ENCODE results near the gene LPCAT3. TPM values are rescaled to one million over a fixed set of nuclear protein-coding genes. Genes with fewer than 3 reads are reported as not detected.

The LPCAT3 gene
- total and polyA plus RNA-seq, 8 donors, result 22.4 to 36.5 (median 32.0) TPM

- DNase-seq (no peak), FAIRE-seq (no peak), ATAC-seq (peak in 1 of 4 donors; percentile 22)
- Histone ChIP-seq H3K9me3 (no peaks in the 10 kb centered on the region), H3K36me3 (peaks cover 9 to 51% (median 19%) of the 10 kb centered on the region in 3 donors), H3K27ac (no peak overlapping the region), H3K4me3 (no peak overlapping the region), H3K4me1 (no peaks in the 10 kb centered on the region), H3K27me3 (no peaks in the 10 kb centered on the region)
- WGBS, 2 donors, result 73 to 78% methylated on average over 10 of the region's 10 CpGs
- TF ChIP-seq CTCF (IDR thresholded peaks at IDR 0.05), result no peak
- intact Hi-C loops (cut with DNase I), result no loop called here
Observed at GRCh38 chr12:6981152-6982052, 36.9 kb downstream of the LPCAT3 start.

- Histone ChIP-seq H3K4me1 (no peaks in the 10 kb centered on the region), H3K27ac (no peak overlapping the region)
Observed at GRCh38 chr12:6980740-6981139, 37.5 kb downstream of the LPCAT3 start.

GRCh38 chr12:6980075-6980474 is 38.2 kb downstream of the LPCAT3 start:
- Histone ChIP-seq H3K36me3 (peaks cover 9 to 65% (median 30%) of the 10 kb centered on the region in 3 donors), H3K27ac (no peak overlapping the region), H3K27me3 (no peaks in the 10 kb centered on the region), H3K9me3 (no peaks in the 10 kb centered on the region), H3K4me3 (no peak overlapping the region), H3K4me1 (no peaks in the 10 kb centered on the region)
- DNase-seq (no peak), ATAC-seq (no peak), FAIRE-seq (no peak)
- WGBS, 2 donors, result 94 to 100% methylated on average over 4 of the region's 4 CpGs
- intact Hi-C loops (cut with DNase I), result no loop called here
- TF ChIP-seq CTCF (IDR thresholded peaks at IDR 0.05), result no peak

More at GRCh38 chr12:6980740-6981139, 37.5 kb downstream of the LPCAT3 start:
- DNase-seq (no peak), ATAC-seq (no peak), FAIRE-seq (no peak)
- no peak for TF ChIP-seq CTCF (IDR thresholded peaks at IDR 0.05)
- H3K4me3 ChIP-seq, result no peak overlapping the region
- H3K36me3 ChIP-seq, result peaks cover 9 to 58% (median 26%) of the 10 kb centered on the region in 3 donors
- no peaks in the 10 kb centered on the region for H3K9me3 ChIP-seq
- intact Hi-C loops (cut with DNase I), result no loop called here
- H3K27me3 ChIP-seq, result no peaks in the 10 kb centered on the region

GRCh38 chr12:6979453-6979852 is 38.8 kb downstream of the LPCAT3 start:
- Histone ChIP-seq H3K27me3 (no peaks in the 10 kb centered on the region), H3K27ac (no peak overlapping the region), H3K4me3 (no peak overlapping the region), H3K9me3 (no peaks in the 10 kb centered on the region), H3K4me1 (no peaks in the 10 kb centered on the region), H3K36me3 (peaks cover 9 to 71% (median 30%) of the 10 kb centered on the region in 3 donors)
- ATAC-seq, result no peak
- WGBS, 2 donors, result 81 to 82% methylated on average over 3 of the region's 3 CpGs
- TF ChIP-seq CTCF (IDR thresholded peaks at IDR 0.05), result no peak
- DNase-seq, result no peak
- intact Hi-C loops (cut with DNase I), result no loop called here
- no peak for FAIRE-seq

GRCh38 chr12:6979021-6979420 is 39.3 kb downstream of the LPCAT3 start:
- 55 to 63% methylated on average over 6 of the region's 6 CpGs for WGBS, 2 donors
- Histone ChIP-seq H3K4me1 (no peaks in the 10 kb centered on the region), H3K27ac (no peak overlapping the region), H3K9me3 (no peaks in the 10 kb centered on the region), H3K4me3 (no peak overlapping the region), H3K27me3 (no peaks in the 10 kb centered on the region), H3K36me3 (peaks cover 9 to 74% (median 30%) of the 10 kb centered on the region in 3 donors)
- DNase-seq (peak in 1 of 6 donors; percentile 7), ATAC-seq (no peak), FAIRE-seq (no peak)
- intact Hi-C loops (cut with DNase I), result no loop called here
- no peak for TF ChIP-seq CTCF (IDR thresholded peaks at IDR 0.05)
